H9 (cell line): ENCODE measurements around the gene CADM4. TPM values are rescaled to one million over a fixed set of nuclear protein-coding genes. Genes with fewer than 3 reads are reported as not detected.

Experiments
- DNase-seq: peaks from one replicate; pipeline ENCODE4 v3.0.0-alpha.2; 2017
- H2AFZ ChIP-seq: one replicate; pipeline ENCODE4 v1.6.1; 2013; ENCODE audit warnings: mild to moderate bottlenecking, low read length, control low read depth, moderate library complexity
- H2AK5ac ChIP-seq: 2 replicates; pipeline ENCODE4 v1.6.1; 2013; ENCODE audit warnings: low read length, control low read depth, mixed read lengths; ENCODE audit not compliant: insufficient read length
- H2BK120ac ChIP-seq: one replicate; pipeline ENCODE4 v1.6.1; 2013; ENCODE audit warnings: low read depth, mild to moderate bottlenecking, low read length, control low read depth, inconsistent platforms; ENCODE audit not compliant: poor library complexity, severe bottlenecking
- H2BK12ac ChIP-seq: 2 replicates; pipeline ENCODE4 v1.6.1; 2013; ENCODE audit warnings: low read length, control low read depth, mixed read lengths, low read depth; ENCODE audit not compliant: insufficient read length
- H2BK15ac ChIP-seq: 2 replicates; pipeline ENCODE4 v1.6.1; 2013; ENCODE audit warnings: low read depth, low read length, control low read depth
- H2BK20ac ChIP-seq: one replicate; pipeline ENCODE4 v1.6.1; 2013; ENCODE audit warnings: low read depth, mild to moderate bottlenecking, low read length, control low read depth, inconsistent platforms; ENCODE audit not compliant: poor library complexity, severe bottlenecking
- H2BK5ac ChIP-seq: 2 replicates; pipeline ENCODE4 v1.6.1; 2013; ENCODE audit warnings: low read length, control low read depth, mixed read lengths; ENCODE audit not compliant: insufficient read length
- H3K14ac ChIP-seq: 2 replicates; pipeline ENCODE4 v1.6.1; 2013; ENCODE audit warnings: low read length, control low read depth; ENCODE audit not compliant: insufficient read depth
- H3K18ac ChIP-seq: 2 replicates; pipeline ENCODE4 v1.6.1; 2013; ENCODE audit warnings: low read depth, mild to moderate bottlenecking, mixed read lengths, low read length, control low read depth; ENCODE audit not compliant: insufficient read length
- H3K23ac ChIP-seq: 2 replicates; pipeline ENCODE4 v1.6.1; 2013; ENCODE audit warnings: low read length, control low read depth, mixed read lengths, low read depth; ENCODE audit not compliant: insufficient read length
- H3K23me2 ChIP-seq: 2 replicates; pipeline ENCODE4 v1.6.1; 2013; ENCODE audit warnings: low read depth, mild to moderate bottlenecking, mixed read lengths, low read length, control low read depth; ENCODE audit not compliant: insufficient read length, poor library complexity, severe bottlenecking
- H3K27ac ChIP-seq: 2 replicates; pipeline ENCODE4 v1.5.1; 2013; ENCODE audit warnings: low read length, control low read depth, mixed read lengths, low read depth; ENCODE audit not compliant: insufficient read length
- H3K27me3 ChIP-seq: 2 replicates; pipeline ENCODE4 v1.6.1; 2013; ENCODE audit warnings: low read length, control low read depth, inconsistent platforms; ENCODE audit not compliant: insufficient read depth
- H3K4ac ChIP-seq: 2 replicates; pipeline ENCODE4 v1.6.1; 2013; ENCODE audit warnings: low read depth, mild to moderate bottlenecking, control low read depth, inconsistent platforms, low read length, moderate library complexity
- H3K4me1 ChIP-seq: 2 replicates; pipeline ENCODE4 v1.6.1; 2013; ENCODE audit warnings: low read length, control low read depth, inconsistent platforms; ENCODE audit not compliant: insufficient read depth
- H3K4me2 ChIP-seq: 2 replicates; pipeline ENCODE4 v1.6.1; 2013; ENCODE audit warnings: low read length, control low read depth, mixed read lengths; ENCODE audit not compliant: insufficient read length, insufficient read depth
- H3K56ac ChIP-seq: 2 replicates; pipeline ENCODE4 v1.6.1; 2013; ENCODE audit warnings: low read depth, mild to moderate bottlenecking, mixed read lengths, low read length, control low read depth; ENCODE audit not compliant: insufficient read length
- H3K79me1 ChIP-seq: 2 replicates; pipeline ENCODE4 v1.6.1; 2013; ENCODE audit warnings: low read depth, mild to moderate bottlenecking, moderate library complexity, low read length, control low read depth, inconsistent platforms; ENCODE audit not compliant: insufficient read depth, poor library complexity, severe bottlenecking
- H3K79me2 ChIP-seq: 2 replicates; pipeline ENCODE4 v1.6.1; 2013; ENCODE audit warnings: low read length, control low read depth, inconsistent platforms; ENCODE audit not compliant: insufficient read depth
- H3K9ac ChIP-seq: 2 replicates; pipeline ENCODE4 v1.6.1; 2013; ENCODE audit warnings: low read length, control low read depth, mixed read lengths; ENCODE audit not compliant: insufficient read length; ENCODE audit errors: extremely low read depth
- H3K9me3 ChIP-seq: one replicate; pipeline ENCODE4 v1.6.1; 2013; ENCODE audit warnings: low read depth, low read length, inconsistent platforms; ENCODE audit not compliant: control insufficient read depth
- H3T11ph ChIP-seq: one replicate; pipeline ENCODE4 v1.6.1; 2013; ENCODE audit warnings: mild to moderate bottlenecking, low read length, control low read depth, inconsistent platforms
- H4K20me1 ChIP-seq: one replicate; pipeline ENCODE4 v1.6.1; 2013; ENCODE audit not compliant: control insufficient read depth, insufficient read length, insufficient read depth
- H4K5ac ChIP-seq: 2 replicates; pipeline ENCODE4 v1.6.1; 2013; ENCODE audit warnings: low read depth, mild to moderate bottlenecking, mixed read lengths, low read length, control low read depth; ENCODE audit not compliant: insufficient read length
- H4K8ac ChIP-seq: replicated peaks from 2 replicates; pipeline ENCODE4 v1.6.1; 2013; ENCODE audit warnings: low read length, control low read depth, mixed read lengths, low read depth; ENCODE audit not compliant: insufficient read length
- H4K91ac ChIP-seq: 2 replicates; pipeline ENCODE4 v1.6.1; 2013; ENCODE audit warnings: low read depth, mild to moderate bottlenecking, moderate library complexity, mixed read lengths, low read length, control low read depth; ENCODE audit not compliant: insufficient read length
- H3K27ac Mint-ChIP-seq, 3 experiments: 2 replicates in 2 of 3; 3 replicates in 1 of 3; pipeline ENCODE4 v1.8.0; 2020 to 2021; ENCODE audit warnings: mixed read lengths in 3 of 3, mild to moderate bottlenecking in 1 of 3, moderate library complexity in 1 of 3
- H3K27me3 Mint-ChIP-seq: 2 replicates; pipeline ENCODE4 v1.8.0; 2021; ENCODE audit warnings: low read depth, mild to moderate bottlenecking, moderate library complexity, mixed read lengths
- H3K36me3 Mint-ChIP-seq, 3 experiments: 2 replicates in 2 of 3; 3 replicates in 1 of 3; pipeline ENCODE4 v1.8.0; 2020 to 2021; ENCODE audit warnings: low read depth in 3 of 3, mixed read lengths in 3 of 3; ENCODE audit not compliant: insufficient read depth in 1 of 3
- H3K4me1 Mint-ChIP-seq, 2 experiments: 2 replicates each; pipeline ENCODE4 v1.8.0; 2020; ENCODE audit warnings: mixed read lengths in 2 of 2
- H3K4me3 Mint-ChIP-seq, 2 experiments: 2 replicates in 1 of 2; 3 replicates in 1 of 2; pipeline ENCODE4 v1.8.0; 2020 to 2021; ENCODE audit warnings: mild to moderate bottlenecking in 2 of 2, mixed read lengths in 2 of 2, moderate library complexity in 1 of 2
- H3K9me3 Mint-ChIP-seq, 2 experiments: 2 replicates in 1 of 2; 3 replicates in 1 of 2; pipeline ENCODE4 v1.8.0; 2020; ENCODE audit warnings: mild to moderate bottlenecking in 2 of 2, mixed read lengths in 2 of 2, moderate library complexity in 1 of 2
- WGBS: extraction: QIAGEN DNeasy Blood & Tissue Kit; methylation state at CpG from one replicate; pipeline ENCODE4 v1.1.7; 2013; ENCODE audit warnings: missing lambda C conversion rate, low lambda C conversion rate, mixed read lengths; ENCODE audit not compliant: insufficient read length; ENCODE audit errors: extremely low coverage; 5-methylcytosine and 5-hydroxymethylcytosine counted together
- total RNA-seq: library from RNA; stranded (reverse); gene quantifications from 2 replicates; pipeline ENCODE4 v1.2.1, GENCODE V29; 2021
- TF ChIP-seq, protein P1 (sequence below): fragments of 200-600 bp; sonication (generic); conservative IDR thresholded peaks from 3 replicates; pipeline ENCODE4 v1.8.0; 2021; ENCODE audit warnings: antibody characterized with exemption, mild to moderate bottlenecking

CADM4 gene
- total RNA-seq, 1 experiment from 2014 or later = 10.2 TPM

DNA sequence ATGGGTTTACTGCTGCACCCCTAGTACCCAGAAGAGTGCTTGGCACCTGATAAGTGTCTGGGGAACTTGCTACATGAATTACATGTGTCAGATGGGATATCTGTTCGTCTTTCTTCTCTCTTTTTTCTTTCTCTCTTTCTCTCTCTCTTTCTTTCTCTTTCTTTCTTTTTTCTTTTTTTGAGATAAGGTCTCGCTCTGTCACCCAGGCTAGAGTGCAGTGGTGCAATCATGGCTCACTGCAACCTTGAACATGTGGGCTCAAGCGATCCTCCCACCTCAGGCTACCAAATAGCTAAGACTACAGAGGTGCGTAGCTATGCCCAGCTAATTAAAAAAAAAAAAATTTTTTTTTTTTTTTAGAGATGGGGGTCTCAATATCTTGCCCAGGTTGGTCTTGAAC, 6.1 kb downstream of the CADM4 start:
- Histone ChIP-seq H4K8ac (no peak overlapping the region), H2BK12ac (no peak overlapping the region), H3K14ac (no peak overlapping the region), H3K4me1 (peaks cover 3% of the 10 kb centered on the region; the same call in 1 of the 2 replicates), H2BK5ac (no peak overlapping the region), H3K23me2 (peaks cover 10% of the 10 kb centered on the region), H3K9me3 (no peaks in the 10 kb centered on the region), H2BK20ac (no peak overlapping the region), H3K79me1 (no peaks in the 10 kb centered on the region), H4K91ac (no peak overlapping the region), H2BK120ac (no peak overlapping the region), H3K18ac (no peak overlapping the region), H3K4me2 (no peak overlapping the region), H3T11ph (no peak overlapping the region), H3K27me3 (peaks cover 5% of the 10 kb centered on the region; the same call in 1 of the 2 replicates), H3K79me2 (no peaks in the 10 kb centered on the region), H3K27ac (no peak overlapping the region), H3K4ac (no peak overlapping the region), H4K5ac (no peak overlapping the region), H2BK15ac (no peak overlapping the region), H2AK5ac (no peak overlapping the region), H3K56ac (no peak overlapping the region), H4K20me1 (no peaks in the 10 kb centered on the region), H3K23ac (no peak overlapping the region), H3K9ac (no peak overlapping the region), H2AFZ (no peak overlapping the region)
- DNase-seq = no peak
- TF ChIP-seq, protein P1, sequence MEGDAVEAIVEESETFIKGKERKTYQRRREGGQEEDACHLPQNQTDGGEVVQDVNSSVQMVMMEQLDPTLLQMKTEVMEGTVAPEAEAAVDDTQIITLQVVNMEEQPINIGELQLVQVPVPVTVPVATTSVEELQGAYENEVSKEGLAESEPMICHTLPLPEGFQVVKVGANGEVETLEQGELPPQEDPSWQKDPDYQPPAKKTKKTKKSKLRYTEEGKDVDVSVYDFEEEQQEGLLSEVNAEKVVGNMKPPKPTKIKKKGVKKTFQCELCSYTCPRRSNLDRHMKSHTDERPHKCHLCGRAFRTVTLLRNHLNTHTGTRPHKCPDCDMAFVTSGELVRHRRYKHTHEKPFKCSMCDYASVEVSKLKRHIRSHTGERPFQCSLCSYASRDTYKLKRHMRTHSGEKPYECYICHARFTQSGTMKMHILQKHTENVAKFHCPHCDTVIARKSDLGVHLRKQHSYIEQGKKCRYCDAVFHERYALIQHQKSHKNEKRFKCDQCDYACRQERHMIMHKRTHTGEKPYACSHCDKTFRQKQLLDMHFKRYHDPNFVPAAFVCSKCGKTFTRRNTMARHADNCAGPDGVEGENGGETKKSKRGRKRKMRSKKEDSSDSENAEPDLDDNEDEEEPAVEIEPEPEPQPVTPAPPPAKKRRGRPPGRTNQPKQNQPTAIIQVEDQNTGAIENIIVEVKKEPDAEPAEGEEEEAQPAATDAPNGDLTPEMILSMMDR = no peak
- peaks cover 12 to 26% of the 10 kb centered on the region in 2 experiments for H3K4me1 Mint-ChIP-seq
- H3K4me3 Mint-ChIP-seq = no peak overlapping the region
- WGBS = no CpG with 5 or more reads among the region's 4 CpGs
- no peaks in the 10 kb centered on the region for H3K9me3 Mint-ChIP-seq
- 0 out of 7 replicates have a peak, but pooled peaks cover 0 to 2% (median 0%) of the 10 kb centered on the region in 3 experiments for H3K36me3 Mint-ChIP-seq
- no peak overlapping the region for H3K27ac Mint-ChIP-seq
- H3K27me3 Mint-ChIP-seq = peaks cover 59% of the 10 kb centered on the region
